Measurements from ENCODE around the gene OR2F1.

OR2F1 gene

DNA sequence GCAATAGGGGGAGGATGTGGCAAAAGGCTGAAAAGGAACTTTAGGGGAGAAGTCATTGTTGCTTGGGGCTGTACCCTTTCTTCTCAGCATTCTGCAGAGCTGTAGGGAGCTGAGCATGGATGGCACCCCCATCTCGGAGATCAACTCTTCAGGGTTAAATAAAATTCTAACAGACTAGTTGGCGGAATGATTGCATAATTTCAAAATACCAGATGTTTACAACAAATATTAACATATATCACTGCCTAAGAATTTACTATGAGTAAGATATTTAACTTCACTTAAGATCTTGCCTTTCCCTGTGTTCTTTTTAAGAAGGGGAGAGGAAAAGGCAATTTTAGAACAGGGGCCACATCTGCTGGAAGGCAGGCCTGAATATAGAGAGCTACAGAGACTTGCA, 509 bp upstream of the OR2F1 start:
- DNase-seq (ENCODE audit: low read depth): no peak

DNA sequence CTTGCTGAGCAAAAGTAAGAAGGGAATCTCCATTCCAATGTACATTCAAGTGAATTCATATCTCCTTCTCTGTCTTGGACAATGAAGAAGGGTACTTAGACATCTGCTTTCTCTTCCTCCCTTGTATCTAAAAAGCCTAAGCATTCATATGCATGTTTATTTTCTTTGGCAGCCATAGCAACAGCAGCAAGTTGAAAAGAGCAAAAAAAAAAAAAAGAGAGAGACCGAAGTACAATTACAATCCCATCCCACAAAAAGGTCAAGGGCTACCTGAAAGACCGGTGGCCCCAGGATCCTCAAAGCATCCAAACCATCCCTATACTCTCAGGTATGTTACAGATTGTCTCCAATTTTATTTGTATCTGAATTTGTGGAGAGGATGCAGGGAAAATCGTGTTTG, 4.1 kb downstream of the OR2F1 start:
- no peak for DNase-seq (ENCODE audit: low read depth)

DNA sequence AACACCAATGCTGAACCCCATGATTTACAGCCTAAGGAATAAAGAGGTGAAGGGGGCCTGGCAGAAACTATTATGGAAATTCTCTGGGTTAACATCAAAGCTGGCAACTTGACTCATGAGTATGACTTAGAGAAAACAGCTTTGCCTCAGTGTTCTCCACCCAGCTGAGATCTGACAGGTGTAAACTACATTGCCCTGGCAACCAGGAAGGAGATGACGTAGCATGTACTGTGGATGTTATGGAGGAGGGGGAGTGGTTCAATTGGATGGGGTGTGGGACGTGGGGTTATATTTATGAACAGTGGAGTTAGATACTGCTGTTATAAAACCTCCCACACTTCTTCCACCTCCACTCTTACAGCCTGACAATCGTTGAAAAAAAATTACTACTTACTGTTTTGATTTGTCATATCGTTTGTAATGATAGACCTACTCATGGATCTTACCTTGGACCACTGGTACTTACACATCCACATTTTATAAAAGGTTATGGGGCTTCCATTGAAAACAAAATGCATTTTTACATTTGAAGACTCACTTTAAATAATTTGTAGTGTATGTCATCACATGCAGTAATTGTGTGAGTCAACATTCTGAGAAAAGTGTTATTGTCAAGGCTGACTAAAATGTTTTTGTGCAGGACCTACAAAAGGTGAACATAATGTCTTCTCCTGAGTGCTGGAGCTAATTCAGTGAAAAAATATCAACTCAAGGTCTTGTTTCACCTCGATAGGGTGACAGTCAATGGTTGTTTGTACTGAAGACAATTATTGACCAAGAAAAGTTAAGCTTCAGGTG, 6.4 kb downstream of the OR2F1 start:
- DNase-seq (ENCODE audit: low read depth): no peak

DNA sequence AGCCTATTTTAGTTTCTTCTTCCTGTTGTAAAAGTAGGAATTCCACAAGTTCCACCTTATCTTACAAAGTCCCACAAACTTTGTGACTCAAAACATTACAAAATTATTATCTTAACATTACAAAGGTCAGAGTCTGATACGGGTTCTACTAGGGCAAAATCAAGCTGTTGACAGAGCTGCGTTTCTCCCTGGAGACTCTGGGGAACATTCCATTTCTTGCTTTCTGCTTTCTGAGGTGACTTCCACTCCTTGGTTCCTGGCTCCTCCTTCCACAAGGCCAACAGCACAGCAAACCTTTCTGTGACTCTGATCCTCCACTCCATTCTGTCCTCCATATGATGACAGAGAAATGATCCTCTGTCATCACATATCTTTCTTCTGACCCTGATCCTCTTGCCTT, 10.6 kb downstream of the OR2F1 start:
- no peak for DNase-seq (ENCODE audit: low read depth)

DNA sequence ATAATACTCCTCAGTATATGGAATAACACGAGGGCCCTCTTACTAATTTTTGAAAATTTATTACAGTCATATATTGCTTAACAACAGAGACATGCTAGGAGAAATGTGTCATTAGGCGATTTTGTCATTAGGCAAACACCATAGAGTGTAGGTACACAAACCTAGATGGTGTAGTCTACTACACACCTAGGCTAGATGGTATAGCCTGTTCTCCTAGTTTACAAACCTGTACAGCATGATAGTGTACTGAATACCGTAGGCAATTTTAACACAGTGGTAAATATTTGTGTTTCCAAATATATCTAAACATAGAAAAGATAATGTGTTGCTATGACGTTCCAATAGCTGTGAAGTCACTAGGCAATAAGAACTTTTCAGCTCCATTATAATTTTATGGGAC, 12.8 kb downstream of the OR2F1 start:
- no peak for DNase-seq (ENCODE audit: low read depth)

DNA sequence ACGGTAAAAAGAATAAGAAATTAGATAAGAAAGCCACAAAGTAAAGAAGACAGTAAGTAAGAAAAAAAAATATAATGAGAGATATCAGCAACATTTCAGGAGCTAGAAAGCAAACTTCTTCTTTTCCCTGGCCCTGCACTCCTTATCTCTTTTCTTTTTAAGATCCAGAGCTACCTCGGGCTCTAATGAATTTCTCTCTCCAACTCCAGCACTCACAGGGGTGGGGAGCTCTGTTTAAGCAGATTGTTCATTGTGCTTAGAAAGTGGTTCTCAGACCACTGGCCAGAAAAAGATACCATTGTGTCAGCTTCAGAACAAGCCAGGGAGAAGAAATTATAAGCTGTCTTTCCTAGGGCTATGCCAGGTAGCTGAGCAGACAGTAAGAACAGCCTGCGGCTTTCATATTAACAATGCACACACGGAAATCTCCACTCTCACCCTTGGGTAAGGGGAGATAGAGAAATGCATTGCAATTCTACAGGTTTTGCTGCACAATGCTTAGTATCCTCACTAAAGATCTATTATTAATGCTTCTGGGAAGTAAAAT, 19.3 kb downstream of the OR2F1 start:
- DNase-seq (ENCODE audit: low read depth): no peak

DNA sequence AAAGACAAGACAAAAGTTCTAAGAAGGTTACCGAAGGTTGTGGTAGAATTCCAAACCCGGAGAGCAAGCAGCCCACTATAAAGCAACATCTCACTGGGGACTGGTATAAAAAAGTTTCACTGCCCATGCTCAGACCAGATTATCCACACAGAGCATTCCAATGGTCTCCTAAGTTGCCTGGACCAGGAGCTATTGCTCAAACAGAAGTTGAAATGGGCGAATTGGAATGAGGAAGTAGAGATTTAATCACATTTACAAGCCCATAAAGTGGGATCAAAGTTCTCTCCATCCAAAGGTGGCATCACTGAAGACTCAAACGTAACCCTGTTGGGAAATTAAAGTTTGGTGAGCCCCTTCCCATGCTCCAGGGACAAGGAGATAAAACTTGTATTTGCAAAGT, 19.8 kb downstream of the OR2F1 start:
- DNase-seq (ENCODE audit: low read depth): no peak

DNA sequence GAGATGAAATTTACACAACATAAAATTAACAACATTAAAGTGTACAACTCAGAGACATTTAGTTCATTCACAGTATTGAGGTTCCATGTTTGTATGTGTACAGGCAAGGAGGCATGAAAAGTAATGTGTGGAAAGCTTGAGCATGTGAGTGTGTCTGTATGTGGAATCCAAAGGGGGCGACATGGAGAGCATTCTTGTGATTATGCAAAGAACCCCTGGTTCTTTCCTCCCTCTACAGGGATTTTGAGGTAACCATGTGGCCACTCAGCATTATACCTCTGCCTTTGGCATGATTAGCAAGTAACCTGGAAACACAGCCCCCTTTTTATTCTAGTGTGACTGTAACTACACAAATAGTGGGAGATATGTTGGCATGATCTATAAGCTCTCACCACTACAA, 21.0 kb downstream of the OR2F1 start:
- no peak for DNase-seq (ENCODE audit: low read depth)

DNA sequence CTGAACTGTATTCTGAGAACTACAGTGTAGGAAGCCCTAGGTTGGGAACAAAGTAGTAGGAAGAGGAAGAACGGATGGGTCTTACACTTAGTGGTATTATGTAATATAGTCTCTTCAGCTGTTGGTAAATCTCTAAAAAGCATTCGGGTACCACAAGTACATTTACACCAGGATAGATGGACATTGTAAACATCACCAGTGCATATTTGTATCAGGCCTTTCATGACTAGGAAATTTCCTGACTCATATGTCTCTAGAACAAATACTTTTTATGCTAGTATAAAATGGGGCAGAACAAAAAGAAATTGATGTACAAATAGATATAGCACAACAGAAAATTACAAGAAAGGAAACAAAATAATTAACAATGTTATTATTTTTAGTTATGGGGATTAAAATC, 23.9 kb downstream of the OR2F1 start:
- no peak for DNase-seq (ENCODE audit: low read depth)

DNA sequence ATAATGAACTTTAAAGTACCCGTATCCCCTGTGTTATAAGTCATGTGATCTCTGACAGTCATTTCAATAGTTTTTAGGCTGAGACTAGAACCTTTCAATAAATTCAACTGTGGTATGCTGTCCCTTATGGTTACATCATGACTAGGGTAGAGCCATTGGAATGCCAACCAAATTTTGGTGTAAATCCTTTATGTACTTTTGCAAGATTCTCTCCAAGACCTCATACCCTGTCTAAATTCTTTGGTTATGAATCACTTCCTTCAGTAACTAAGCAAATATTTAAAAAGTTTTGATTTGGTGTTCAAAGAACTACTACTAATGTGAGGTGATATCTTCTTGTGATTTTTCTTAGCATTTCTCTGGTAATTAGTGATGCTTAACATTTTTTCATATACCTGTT, 24.7 kb downstream of the OR2F1 start:
- DNase-seq (ENCODE audit: low read depth): peak; percentile 55

DNA sequence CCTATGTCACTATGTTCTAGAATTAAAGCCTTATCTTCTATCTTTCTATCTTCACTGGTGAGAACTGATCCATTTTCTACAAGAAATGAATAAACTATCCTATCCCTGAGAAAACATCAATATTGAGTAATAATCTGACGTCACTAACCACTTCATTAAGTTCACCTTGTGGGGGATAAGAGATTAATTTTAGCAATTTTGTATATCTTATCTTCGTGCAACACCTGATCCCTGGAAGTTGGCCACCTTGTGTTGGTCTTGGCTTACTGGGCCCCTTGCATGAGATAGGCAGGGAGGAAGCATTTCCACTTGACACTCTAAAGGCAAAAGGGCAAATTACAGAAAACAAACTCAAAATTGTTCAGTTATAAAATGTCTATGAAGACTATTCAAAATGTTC, 25.4 kb downstream of the OR2F1 start:
- no peak for DNase-seq (ENCODE audit: low read depth)

DNA sequence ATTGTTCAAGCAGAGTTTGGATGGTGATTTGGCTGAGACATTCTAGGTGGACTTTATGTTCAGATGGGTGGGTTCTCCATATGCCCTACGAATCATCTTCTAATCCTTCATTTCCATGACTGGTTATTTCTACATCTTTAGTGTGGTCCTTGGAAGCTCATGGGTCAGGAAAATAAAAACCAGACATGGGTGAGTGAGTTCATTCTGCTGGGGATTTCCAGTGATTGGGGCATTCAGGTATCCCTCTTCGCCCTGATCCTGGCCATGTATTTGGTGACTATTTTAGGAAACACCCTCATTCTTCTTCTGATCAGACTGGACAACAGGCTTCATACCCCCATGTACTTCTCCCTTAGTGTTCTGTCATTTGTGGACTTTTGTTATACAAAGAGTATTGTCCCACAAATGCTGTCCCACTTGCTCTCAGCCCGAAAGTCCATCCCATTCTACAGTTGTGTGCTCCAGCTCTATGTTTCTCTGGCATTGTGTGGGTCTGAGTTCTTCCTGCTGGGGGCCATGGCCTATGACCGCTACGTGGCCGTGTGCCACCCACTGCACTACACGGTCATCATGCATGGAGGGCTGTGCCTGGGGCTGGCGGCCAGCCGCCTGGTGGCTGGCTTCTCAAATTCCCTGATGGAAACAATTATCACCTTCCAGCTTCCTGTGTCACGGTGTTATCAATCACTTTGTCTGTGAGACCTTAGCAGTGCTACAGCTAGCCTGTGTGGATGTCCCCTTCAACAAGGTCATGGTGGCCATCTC, 26.3 kb downstream of the OR2F1 start:
- no peak for DNase-seq (ENCODE audit: low read depth)

DNA sequence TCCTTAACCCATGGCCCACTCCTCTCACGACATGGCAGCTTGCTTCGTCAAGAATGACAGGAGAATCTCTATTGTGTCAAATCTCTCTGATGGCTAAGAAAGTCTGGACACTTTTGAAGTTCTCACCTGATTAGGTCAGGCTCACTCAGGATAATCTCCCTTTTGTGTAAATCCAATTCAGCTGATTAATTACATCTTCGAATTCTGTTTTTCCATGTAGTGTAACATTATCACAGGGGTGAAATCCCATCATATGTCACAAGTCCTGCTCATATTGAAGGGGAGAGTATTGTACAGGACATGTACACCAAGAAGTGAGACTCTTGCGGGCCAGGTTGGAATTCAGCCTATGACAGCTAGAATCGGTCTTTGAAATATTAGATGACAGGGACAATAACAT, 29.3 kb downstream of the OR2F1 start:
- no peak for DNase-seq (ENCODE audit: low read depth)

DNA sequence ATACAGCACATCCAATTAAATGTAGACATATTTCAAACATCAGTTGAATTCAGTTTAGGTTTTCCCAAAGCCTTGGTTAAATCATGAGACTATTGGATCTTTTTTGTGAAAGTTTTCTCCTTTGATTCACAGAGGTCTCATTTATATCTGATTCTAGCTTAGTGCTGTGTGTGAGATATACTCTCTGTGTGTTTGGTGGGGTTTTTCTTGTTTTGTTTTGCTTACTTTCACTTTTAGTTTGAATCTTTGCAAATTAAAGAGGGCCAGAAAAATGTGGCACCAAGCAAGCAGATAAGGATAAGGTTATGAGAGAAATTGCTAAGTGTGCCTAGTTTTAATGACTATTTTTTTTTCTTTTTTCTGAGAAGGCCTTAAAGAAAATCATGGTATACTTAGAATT, 32.9 kb downstream of the OR2F1 start:
- no peak for DNase-seq (ENCODE audit: low read depth)

DNA sequence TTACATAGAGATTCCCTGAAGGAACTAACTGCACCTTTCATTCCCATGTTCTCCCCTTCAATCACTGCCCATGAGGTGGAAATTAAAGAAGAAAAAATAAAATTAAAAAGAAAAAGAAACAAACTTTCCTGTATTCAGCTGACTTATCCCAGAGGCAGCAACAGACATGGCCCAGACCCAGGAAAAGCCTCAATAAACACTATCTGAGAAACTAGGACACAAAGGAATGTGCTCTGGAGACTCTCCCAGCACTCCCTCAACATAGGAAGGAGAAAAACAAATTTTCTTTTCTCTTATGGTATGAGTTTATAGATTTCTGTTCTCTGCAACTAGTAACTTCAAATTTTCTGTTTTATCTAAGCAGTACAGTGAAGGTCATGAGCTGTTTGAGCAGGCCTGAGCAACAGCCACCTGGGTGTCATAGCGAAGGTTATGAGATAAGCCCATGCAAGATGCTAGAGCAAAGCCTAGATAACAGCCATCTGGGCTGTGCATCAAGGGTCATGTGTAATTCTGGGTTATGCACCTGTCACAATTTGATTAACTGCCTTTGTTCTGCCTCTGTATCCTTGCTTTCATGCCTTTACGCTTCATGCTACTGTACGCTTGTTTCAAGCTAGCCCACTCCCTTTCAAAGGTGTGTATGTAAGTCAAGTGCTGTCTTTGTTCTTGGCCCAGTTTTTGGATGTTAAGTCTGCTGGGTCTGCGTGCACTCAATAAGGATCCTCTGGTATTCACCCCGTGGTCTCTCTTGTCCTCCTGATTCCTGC, 34.5 kb downstream of the OR2F1 start:
- DNase-seq (ENCODE audit: low read depth): no peak

DNA sequence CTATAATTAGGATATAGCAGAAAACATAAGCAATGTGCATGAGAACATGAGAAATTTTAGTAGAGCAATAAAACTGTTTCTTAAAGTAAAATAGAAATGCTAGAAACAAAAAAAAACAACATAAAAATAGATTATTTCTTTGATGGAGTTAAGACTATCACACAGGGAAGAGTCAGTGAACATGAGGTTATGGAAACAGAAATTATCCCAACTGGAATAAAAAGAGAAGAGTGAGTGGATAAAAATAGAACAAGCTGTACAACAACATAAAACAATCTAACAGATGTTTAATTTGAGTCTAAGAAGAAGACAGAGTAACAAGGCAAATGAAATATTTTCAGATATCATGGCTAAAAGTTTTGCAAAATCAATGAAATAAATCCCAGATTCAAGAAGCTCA, 38.0 kb downstream of the OR2F1 start:
- no peak for DNase-seq (ENCODE audit: low read depth)

DNA sequence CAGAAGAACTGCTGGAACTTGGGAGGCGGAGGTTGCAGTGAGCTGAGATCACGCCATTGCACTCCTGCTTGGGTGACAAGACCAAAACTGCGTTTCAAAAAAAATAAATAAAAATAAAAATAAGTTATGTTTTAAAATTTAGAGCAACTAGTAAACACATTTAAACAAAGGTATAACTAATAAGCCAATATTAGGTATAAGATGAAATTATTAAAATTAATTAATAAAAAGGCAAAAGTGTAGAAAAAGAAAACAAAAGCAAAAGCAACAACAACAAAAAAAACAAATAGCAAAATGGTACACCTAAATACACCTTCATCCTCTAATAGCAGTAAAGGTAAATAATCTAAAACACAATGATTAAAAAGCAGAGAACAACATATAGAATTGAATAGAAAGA, 39.3 kb downstream of the OR2F1 start:
- no peak for DNase-seq (ENCODE audit: low read depth)

DNA sequence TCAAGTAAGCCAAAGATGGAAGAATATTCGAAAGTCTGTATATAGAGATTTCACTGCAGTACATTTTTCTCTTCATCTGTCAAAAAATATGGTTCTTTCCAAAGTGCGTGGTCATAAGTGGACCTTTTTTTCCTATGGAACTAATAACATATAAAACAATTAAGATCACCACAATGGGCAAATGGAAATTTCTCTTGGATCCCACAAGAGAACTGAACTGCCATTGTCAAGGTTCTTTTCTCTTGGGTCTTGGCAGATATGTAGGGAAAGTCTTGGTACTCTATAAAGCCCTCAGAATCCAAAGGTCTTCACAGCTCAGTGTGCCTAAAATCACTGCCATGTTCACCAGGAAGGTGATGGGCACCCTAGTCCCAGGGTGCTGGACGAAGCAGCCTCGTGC, 45.4 kb downstream of the OR2F1 start, which contains the start of gene OR6B1:
TSS of gene OR6B1 (plus strand) at position 301 of the 400 bp plus-strand sequence. CDS start 3,677 bp downstream, outside the sequence.
- DNase-seq (ENCODE audit: low read depth): no peak

DNA sequence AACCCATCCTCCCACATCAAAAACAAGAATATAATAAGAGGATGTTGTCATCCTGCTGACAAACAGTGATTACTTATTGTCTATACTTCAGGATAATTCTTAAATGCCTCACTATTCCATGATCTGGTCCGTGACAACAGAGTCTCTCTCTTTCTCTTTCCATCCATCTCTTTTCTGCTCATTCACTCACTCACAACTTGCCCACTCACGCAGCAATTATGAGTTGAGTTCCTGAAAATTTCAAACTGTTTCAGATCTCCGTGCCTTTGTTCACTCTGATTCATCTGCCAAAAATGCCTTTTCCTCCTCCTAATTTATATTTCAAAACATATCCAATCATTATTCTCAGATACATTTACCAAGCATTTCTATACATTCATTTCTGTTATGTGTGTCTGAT, 46.9 kb downstream of the OR2F1 start:
- no peak for DNase-seq (ENCODE audit: low read depth)

DNA sequence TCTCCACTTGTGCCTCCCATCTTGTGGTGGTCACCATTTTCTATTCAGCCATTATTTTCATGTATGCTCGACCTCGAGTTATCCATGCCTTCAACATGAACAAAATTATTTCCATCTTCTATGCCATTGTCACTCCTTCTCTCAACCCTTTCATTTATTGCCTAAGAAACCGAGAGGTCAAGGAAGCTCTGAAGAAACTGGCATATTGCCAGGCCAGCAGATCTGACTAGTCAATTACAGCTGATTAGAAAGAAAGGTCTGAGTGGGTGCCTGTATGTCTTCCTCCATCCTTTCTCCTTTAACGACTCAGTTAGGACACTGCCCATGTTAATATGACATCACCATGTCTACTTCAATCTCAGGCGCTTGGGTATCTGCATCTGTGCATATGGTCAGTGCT, 50.1 kb downstream of the OR2F1 start:
- no peak for DNase-seq (ENCODE audit: low read depth)

DNA sequence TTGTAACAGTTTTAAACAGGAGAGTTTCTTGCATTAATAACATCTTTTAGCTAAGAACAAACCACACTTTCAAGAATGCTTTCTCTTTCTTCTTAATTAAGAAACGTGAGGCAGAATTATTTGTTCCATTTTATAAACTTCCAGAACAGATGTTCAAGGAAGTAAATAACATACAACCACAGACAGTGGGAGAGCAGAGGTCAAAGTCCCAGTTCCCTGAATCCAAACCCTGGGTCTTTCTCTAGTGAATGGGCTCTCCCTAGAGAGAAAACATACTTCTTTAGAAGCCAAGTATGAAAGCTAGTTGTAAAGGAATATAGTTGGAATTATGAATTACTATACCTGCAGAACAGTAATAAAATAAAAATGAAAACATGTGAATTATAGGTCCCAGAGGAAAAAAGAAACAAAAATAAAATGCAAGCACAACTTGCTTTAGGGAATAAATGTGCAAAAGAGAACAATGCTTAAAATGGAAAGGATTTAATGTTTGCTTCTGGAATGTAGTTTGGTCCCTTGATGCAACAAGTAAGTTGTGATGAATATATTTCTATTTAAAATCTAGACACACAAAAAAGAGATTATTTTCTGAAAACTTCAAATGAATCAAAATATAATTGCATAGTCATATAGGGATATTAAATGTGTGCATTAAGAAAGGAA, 51.5 kb downstream of the OR2F1 start:
- no peak for DNase-seq (ENCODE audit: low read depth)

DNA sequence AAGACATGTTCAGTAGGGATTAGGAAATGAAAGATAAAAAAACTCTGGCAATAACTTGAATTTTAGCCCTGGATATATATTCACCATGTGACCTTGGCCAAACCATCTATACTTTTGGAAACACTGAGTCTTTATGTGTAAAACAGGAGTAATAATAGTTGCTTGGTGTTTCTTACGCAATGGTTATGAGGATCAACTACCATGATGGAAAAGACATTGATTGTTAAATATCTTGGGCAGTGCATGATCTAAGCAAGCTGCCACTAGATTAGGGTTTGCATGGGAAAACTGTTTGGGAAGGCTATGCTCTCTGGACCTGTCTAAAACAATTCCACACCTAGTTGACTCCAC, 52.0 kb downstream of the OR2F1 start:
- no peak for DNase-seq (ENCODE audit: low read depth)
